Right lobe of liver (tissue), 4 donors: ENCODE data around the gene CD19.

Experiments used
- POLR2A ChIP-seq: fragments of 450-650 bp; IDR thresholded peaks from one replicate; pipeline ENCODE4 v1.6.1; 2017; ENCODE audit warnings: antibody characterized with exemption, mild to moderate bottlenecking
- TF ChIP-seq, protein P1 (sequence below), 4 donors: fragments of 200-600 bp in 3 of 4; fragments of 450-650 bp in 1 of 4; IDR thresholded peaks; one replicate each; pipeline versions ENCODE4 v1.5.1 to v1.8.0; 2016 to 2022; ENCODE audit warnings: antibody characterized with exemption in 4 of 4, mild to moderate bottlenecking in 2 of 4
- donor health status: DM: no; HTN: no; CAD: no.
- donor health status: DM: no; HTN: no; CAD: no.
- donor health status: DM: no; HTN: yes; CAD: no.

DNA sequence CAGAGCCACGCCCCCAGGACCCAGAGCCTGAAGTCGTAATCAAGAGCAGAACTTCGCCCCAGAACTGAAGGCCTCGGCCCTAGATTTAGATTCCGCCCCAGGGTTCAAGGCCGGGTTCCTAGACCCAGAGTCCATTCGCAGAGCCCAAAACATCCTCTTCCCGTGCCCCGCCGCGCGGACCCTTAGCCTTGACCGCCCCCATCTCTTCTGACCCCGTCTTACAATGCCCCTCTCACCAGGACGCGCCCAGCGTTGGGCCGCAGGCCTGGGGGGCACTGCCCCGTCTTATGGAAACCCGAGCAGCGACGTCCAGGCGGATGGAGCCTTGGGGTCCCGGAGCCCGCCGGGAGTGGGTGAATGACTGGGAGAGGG is 5.0 kb downstream of the CD19 start:
- TF ChIP-seq POLR2A = no peak
- TF ChIP-seq, protein P1, sequence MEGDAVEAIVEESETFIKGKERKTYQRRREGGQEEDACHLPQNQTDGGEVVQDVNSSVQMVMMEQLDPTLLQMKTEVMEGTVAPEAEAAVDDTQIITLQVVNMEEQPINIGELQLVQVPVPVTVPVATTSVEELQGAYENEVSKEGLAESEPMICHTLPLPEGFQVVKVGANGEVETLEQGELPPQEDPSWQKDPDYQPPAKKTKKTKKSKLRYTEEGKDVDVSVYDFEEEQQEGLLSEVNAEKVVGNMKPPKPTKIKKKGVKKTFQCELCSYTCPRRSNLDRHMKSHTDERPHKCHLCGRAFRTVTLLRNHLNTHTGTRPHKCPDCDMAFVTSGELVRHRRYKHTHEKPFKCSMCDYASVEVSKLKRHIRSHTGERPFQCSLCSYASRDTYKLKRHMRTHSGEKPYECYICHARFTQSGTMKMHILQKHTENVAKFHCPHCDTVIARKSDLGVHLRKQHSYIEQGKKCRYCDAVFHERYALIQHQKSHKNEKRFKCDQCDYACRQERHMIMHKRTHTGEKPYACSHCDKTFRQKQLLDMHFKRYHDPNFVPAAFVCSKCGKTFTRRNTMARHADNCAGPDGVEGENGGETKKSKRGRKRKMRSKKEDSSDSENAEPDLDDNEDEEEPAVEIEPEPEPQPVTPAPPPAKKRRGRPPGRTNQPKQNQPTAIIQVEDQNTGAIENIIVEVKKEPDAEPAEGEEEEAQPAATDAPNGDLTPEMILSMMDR (IDR thresholded peaks at IDR 0.05) = no peak
